ENCODE results near the gene SPRED1.

SPRED1 gene

GRCh38 chr15:38349251-38349650 lies 96.6 kb downstream of the SPRED1 start:
- Histone ChIP-seq H3K4me1 (ENCODE audit: control insufficient read depth in 1 of 2, insufficient read depth in 1 of 2, low read depth in 1 of 2, low read length in 1 of 2) (no peaks in the 10 kb centered on the region), H3K27ac (no peak overlapping the region), H3K9me3 (no peaks in the 10 kb centered on the region), H3K27me3 (no peaks in the 10 kb centered on the region), H3K4me3 (ENCODE audit: low read depth in 1 of 2, low read length in 1 of 2) (no peak overlapping the region), H3K36me3 (no peaks in the 10 kb centered on the region)
- TF ChIP-seq CTCF (IDR thresholded peaks at IDR 0.05): no peak

- no peak overlapping the region for H3K27ac ChIP-seq
- TF ChIP-seq CTCF (IDR thresholded peaks at IDR 0.05): no peak
- no peaks in the 10 kb centered on the region for H3K36me3 ChIP-seq
- no peaks in the 10 kb centered on the region for H3K27me3 ChIP-seq
- H3K9me3 ChIP-seq: no peaks in the 10 kb centered on the region
- no peak overlapping the region for H3K4me3 ChIP-seq (ENCODE audit: low read depth in 1 of 2, low read length in 1 of 2)
- no peaks in the 10 kb centered on the region for H3K4me1 ChIP-seq (ENCODE audit: control insufficient read depth in 1 of 2, insufficient read depth in 1 of 2, low read depth in 1 of 2, low read length in 1 of 2)
Observed at GRCh38 chr15:38351466-38351865, 98.8 kb downstream of the SPRED1 start.

GRCh38 chr15:38354315-38354929 lies 101.8 kb downstream of the SPRED1 start:
- H3K27me3 ChIP-seq: no peaks in the 10 kb centered on the region
- H3K9me3 ChIP-seq: no peaks in the 10 kb centered on the region
- no peak overlapping the region for H3K27ac ChIP-seq
- no peak overlapping the region for H3K4me3 ChIP-seq (ENCODE audit: low read depth in 1 of 2, low read length in 1 of 2)
- H3K36me3 ChIP-seq: no peaks in the 10 kb centered on the region
- no peaks in the 10 kb centered on the region for H3K4me1 ChIP-seq (ENCODE audit: control insufficient read depth in 1 of 2, insufficient read depth in 1 of 2, low read depth in 1 of 2, low read length in 1 of 2)
- TF ChIP-seq CTCF (IDR thresholded peaks at IDR 0.05): no peak

- H3K27me3 ChIP-seq: no peaks in the 10 kb centered on the region
- no peaks in the 10 kb centered on the region for H3K9me3 ChIP-seq
- H3K27ac ChIP-seq: no peak overlapping the region
- no peak overlapping the region for H3K4me3 ChIP-seq (ENCODE audit: low read depth in 1 of 2, low read length in 1 of 2)
- no peak for TF ChIP-seq CTCF (IDR thresholded peaks at IDR 0.05)
- no peaks in the 10 kb centered on the region for H3K4me1 ChIP-seq (ENCODE audit: control insufficient read depth in 1 of 2, insufficient read depth in 1 of 2, low read depth in 1 of 2, low read length in 1 of 2)
- no peaks in the 10 kb centered on the region for H3K36me3 ChIP-seq
Observed at GRCh38 chr15:38362355-38362754, 109.7 kb downstream of the SPRED1 start.

GRCh38 chr15:38367476-38367875 lies 114.8 kb downstream of the SPRED1 start:
- TF ChIP-seq CTCF (IDR thresholded peaks at IDR 0.05): no peak
- H3K4me1 ChIP-seq (ENCODE audit: control insufficient read depth in 1 of 2, insufficient read depth in 1 of 2, low read depth in 1 of 2, low read length in 1 of 2): no peaks in the 10 kb centered on the region
- H3K27ac ChIP-seq: no peak overlapping the region
- no peaks in the 10 kb centered on the region for H3K9me3 ChIP-seq
- H3K27me3 ChIP-seq: no peaks in the 10 kb centered on the region
- H3K36me3 ChIP-seq: no peaks in the 10 kb centered on the region
- no peak overlapping the region for H3K4me3 ChIP-seq (ENCODE audit: low read depth in 1 of 2, low read length in 1 of 2)
